Measurements from ENCODE around the gene SND1.

The SND1 gene

GRCh38 chr7:127769137-127769536 is 117.1 kb downstream of the SND1 start:
- no peak for DNase-seq (ENCODE audit: low spot score)

GRCh38 chr7:127769696-127770400 is 117.9 kb downstream of the SND1 start:
- no peak for DNase-seq (ENCODE audit: low spot score)

GRCh38 chr7:127770885-127771284 is 118.9 kb downstream of the SND1 start:
- peak; percentile 48 for DNase-seq (ENCODE audit: low spot score)

- DNase-seq (ENCODE audit: low spot score): no peak
These were observed 119.7 kb downstream of the SND1 start for GRCh38 chr7:127771707-127772106.

GRCh38 chr7:127776776-127777386 is 124.9 kb downstream of the SND1 start:
- DNase-seq (ENCODE audit: low spot score): no peak

- DNase-seq (ENCODE audit: low spot score): peak; percentile 69
These were observed 128.5 kb downstream of the SND1 start for GRCh38 chr7:127780489-127780888.

- no peak for DNase-seq (ENCODE audit: low spot score)
These were observed 129.1 kb downstream of the SND1 start for GRCh38 chr7:127781081-127781480.

- no peak for DNase-seq (ENCODE audit: low spot score)
These were observed 130.1 kb downstream of the SND1 start for GRCh38 chr7:127782075-127782474.

- DNase-seq (ENCODE audit: low spot score): no peak
These were observed 130.9 kb downstream of the SND1 start for GRCh38 chr7:127782654-127783559.

GRCh38 chr7:127786184-127786583 is 134.2 kb downstream of the SND1 start:
- no peak for DNase-seq (ENCODE audit: low spot score)

- DNase-seq (ENCODE audit: low spot score): no peak
These were observed 137.0 kb downstream of the SND1 start for GRCh38 chr7:127789031-127789430.

GRCh38 chr7:127791446-127792189 is 139.6 kb downstream of the SND1 start:
- no peak for DNase-seq (ENCODE audit: low spot score)

- no peak for DNase-seq (ENCODE audit: low spot score)
These were observed 140.7 kb downstream of the SND1 start for GRCh38 chr7:127792528-127793342.

- DNase-seq (ENCODE audit: low spot score): no peak
These were observed 141.6 kb downstream of the SND1 start for GRCh38 chr7:127793582-127793981.

- DNase-seq (ENCODE audit: low spot score): no peak
These were observed 142.1 kb downstream of the SND1 start for GRCh38 chr7:127794136-127794535.

- DNase-seq (ENCODE audit: low spot score): no peak
These were observed 142.6 kb downstream of the SND1 start for GRCh38 chr7:127794551-127794950.

- no peak for DNase-seq (ENCODE audit: low spot score)
These were observed 146.0 kb downstream of the SND1 start for GRCh38 chr7:127798023-127798422.

GRCh38 chr7:127798769-127799372 is 146.9 kb downstream of the SND1 start:
- no peak for DNase-seq (ENCODE audit: low spot score)

GRCh38 chr7:127799535-127800305 is 147.7 kb downstream of the SND1 start:
- no peak for DNase-seq (ENCODE audit: low spot score)

- DNase-seq (ENCODE audit: low spot score): no peak
These were observed 150.9 kb downstream of the SND1 start for GRCh38 chr7:127802845-127803244.

All from globus pallidus (tissue), 1 donor.